GM18502 (cell line): ENCODE measurements around the gene ARMC9.
"Not testable (repeated sequence)": the region's sequence is repeated elsewhere in the genome, so short reads cannot be mapped to it uniquely, and the experiment has no call there.

Source experiments
- ATAC-seq: cut with Tn5 transposase; IDR thresholded peaks from one replicate; pipeline ENCODE4 v1.9.1; 2021; ENCODE audit warnings: mild to moderate bottlenecking; ENCODE audit not compliant: unreplicated experiment, poor library complexity

Gene ARMC9

GRCh38 chr2:231278868-231279267 is 80.4 kb downstream of the ARMC9 start:
- no peak for ATAC-seq

DNA sequence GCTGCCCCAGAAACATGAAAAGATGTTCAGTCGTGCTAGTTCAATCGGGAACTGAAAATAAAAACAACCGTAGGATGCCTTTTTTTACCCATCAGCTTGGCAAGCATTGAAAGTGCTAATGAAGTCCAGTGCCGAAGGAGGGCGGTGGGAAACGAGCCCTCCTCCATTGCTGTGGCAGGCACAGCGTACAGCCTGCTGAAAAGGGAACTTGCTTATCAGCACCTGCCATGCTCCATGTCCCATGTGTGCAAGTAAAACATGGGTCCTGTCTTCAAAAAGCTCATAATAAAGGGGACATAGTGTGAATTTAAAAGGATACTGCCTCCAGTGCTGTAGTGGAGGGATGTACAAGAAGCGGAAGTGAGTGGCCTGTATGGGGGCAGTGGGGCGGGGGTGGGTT is 82.4 kb downstream of the ARMC9 start:
- no peak for ATAC-seq

GRCh38 chr2:231284296-231284695 is 85.9 kb downstream of the ARMC9 start:
- ATAC-seq = no peak

DNA sequence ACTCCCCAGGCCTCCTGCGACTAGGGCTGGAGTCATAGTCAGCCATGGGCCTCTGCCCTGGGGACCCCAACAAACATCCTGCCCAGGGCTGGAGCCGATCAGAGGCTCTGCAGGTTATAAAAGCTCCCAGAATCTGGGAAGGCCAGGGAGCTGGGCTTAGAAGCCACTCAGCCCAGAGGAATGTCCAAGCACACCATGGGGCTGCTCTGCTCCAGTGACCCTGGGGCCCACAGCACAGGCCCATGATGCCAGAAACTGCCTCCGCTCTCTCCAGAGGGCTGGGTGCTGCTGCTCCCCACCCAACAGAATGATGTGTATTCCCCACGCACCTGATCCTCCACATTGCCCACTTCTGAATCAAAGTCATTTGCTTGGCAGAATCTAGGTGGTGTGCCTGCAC is 88.5 kb downstream of the ARMC9 start:
- ATAC-seq = no peak

DNA sequence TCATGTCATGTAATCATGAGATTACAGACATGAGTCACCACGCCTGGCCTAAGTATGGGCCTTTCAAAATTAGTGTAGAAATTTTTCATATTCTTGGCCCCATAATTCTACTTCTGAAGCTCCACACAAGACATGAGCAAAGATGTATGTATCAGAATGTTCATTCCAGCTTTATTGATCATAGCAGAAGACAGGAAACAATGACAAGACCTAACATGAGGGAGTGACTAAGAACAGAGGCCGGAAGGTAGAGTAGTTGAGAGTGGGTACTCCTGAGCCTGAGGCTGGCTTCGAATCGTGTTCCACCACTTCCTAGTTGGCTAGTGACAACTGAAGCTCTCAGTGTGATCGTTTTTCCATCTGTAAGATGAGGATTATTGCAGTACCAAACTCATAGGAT is 89.3 kb downstream of the ARMC9 start:
- ATAC-seq = no peak

DNA sequence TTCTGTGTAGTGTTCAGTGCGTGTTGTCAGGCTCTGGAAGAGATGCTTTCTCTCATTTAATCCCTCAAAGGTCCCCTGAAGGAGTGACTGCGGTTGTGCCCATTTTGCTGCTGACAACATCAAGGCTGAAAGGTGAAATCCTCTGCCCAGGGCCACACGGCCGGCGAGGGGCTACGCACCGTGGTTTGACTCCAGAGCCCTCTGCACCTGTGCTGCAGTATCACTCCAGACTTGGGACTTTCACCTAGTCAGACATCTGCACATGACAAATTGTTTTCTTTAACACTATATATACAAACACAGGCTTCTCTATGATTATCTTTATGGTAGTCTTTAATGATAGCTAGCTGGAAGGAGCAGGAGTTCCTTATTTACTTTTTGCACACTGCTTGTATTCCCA is 90.2 kb downstream of the ARMC9 start:
- no peak for ATAC-seq

- ATAC-seq = no peak
Observed at GRCh38 chr2:231290321-231291015, 92.0 kb downstream of the ARMC9 start.

DNA sequence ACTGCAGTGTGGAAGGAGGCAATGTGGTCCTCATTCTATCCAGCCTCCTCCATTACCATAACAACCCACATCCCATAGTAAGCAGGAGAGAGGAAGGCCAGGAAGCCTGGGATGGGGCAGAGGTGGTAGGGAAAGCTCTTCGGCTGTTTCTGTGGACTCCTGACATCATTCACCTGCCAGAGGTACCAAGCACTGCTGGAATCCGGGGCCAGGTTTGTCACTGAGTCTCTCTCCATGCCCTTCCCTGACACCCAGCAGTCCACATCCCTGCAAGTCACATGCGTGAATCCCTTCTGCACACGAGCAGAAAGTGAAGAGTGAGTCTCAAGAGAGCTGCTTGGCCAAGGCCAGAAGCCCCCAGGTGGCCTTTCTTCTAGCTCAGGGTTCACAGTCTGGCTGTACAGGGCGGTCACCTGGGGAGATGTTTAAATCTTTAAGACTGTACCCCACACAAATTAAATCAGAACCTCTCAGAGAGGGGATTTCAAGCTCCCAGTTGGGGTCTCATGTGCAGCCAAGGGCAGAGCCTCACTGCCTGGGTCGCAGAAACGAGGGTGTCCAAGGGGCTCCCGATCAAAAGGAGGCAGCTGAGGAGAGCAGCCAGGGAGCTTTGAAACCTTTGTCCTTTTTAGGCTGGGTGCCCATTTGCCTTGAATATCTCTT is 94.2 kb downstream of the ARMC9 start:
- ATAC-seq = no peak

DNA sequence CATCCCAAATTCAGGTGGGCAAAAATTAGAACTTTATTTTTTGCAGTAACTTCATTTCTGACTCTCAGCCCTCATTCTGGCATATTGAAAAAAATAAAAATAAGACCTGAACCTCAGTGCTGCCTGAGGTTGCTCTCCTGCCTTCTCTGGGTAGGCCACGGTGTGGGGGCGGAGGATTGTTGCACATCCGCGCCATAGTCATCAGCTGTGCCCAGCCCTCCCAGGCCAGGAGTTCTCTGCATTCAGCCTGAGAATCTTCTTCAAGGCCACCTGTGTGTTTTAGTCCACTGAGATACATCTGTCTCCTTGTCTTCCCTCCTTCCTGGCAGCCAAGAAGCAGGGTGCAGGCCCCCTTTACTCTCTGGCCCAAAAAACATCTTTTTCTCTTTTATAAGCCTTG is 94.7 kb downstream of the ARMC9 start:
- no peak for ATAC-seq

DNA sequence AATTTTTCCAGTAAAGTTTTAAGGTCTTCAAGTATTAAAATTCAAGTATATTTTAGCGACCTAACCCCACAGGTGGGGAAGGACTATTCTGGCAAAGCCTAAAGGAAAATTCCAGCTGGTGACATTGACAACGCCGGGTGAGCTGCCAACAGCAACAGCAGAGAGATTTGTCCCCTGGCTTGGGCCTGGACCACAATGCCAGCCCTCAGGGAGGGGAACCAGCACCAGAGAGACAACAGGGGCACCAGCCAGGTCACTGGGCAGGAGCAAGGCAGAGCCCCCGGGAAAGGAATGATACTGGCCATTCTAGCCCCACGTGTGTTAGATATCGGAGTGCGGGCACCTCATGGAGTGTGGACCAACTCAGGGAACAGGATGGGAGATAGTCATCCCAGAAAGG is 95.7 kb downstream of the ARMC9 start:
- ATAC-seq = no peak

DNA sequence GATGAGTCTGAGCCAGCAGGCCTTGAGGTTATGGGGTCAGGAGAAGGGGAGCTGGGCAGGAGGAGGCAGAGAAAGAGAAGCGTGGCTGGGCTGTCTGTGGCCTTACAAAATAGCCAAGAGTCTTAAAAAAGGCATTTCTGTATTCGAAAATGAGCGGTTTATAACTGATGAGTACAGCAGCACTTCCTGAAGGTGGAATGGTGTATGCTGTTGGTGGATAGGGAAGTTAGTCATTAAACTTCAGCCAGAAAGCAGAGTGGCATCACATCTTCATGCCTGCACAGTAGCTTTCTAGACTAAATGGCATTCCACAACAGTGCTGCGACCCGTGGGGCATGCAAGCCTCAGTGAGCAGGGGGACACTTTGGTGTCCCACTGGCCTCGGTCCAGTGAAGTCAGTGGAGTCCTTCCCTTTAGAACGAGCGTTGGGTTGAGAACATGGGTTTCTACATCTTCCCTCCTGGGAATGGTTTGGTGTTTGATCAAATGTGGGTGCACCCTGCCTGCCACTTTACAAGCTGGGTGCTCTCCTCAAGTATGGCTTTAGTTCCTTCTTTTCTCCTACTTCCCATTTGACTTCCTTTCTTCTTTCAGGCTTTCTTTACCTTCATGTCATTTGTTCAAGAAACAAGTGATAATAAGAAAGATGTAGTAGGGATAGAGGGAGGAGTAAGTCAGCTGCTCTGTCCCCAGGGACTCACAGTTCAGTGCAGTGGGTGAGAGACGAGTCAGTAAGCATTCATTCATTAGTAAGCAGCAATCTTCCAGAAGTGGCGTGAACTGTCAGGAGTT is 96.3 kb downstream of the ARMC9 start:
- ATAC-seq = no peak

GRCh38 chr2:231295363-231295655 is 96.9 kb downstream of the ARMC9 start:
- no peak for ATAC-seq

GRCh38 chr2:231296401-231296974 is 98.1 kb downstream of the ARMC9 start:
- ATAC-seq = no peak

- ATAC-seq = no peak
Observed at GRCh38 chr2:231297108-231297908, 98.9 kb downstream of the ARMC9 start.

DNA sequence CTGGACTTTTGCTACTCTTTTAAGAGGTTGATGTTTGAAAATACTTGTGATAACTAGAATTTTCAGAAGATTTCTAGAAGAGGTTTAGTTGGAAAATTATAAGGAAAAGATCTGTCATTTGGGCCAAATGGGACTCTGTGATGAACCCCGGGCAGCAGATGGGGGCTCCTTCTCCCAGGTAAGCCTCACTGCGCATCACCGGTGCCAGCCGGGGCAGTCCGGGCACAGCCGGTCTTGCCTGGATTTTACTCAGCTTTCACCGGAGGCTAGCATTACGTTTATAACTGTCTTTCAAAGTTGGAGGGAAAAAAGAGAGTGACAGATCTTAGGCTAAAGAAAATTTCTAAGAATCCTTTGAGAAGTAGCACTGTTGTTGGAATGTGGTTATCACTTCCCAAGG is 99.7 kb downstream of the ARMC9 start:
- ATAC-seq = no peak

GRCh38 chr2:231299267-231299666 is 100.8 kb downstream of the ARMC9 start:
- no peak for ATAC-seq

DNA sequence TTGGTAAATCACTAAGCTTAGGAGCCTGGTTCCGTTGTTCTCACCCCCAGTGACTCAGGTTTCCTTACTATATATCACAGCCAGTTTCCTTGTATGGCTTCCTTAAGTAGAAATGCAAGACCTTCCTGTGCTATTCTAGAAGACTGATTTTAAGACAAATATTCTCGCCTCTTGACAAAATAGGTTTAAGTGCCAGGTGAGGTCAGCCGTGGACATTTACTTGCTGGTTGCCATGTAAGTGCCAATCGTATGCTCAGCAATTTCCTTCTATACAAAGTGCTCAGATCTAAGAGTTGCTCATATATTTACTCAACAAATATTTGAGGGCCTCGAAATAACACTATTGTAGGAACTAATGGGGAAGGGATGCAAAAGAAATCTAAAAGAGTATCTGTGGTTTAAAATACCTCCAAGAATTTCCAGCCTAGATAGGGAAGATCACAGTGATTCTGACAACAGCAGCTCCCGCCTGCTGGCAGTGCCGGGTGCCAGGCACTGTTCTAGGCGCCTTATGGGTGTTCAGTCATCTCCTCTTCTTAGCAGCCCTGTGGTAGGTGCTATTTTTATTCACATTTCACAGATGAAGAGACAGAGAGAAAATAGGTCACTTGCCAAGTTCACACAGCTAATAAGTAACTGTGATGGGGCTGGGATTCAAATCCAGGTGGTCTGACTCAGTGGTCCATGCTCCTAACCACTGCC is 101.7 kb downstream of the ARMC9 start:
- ATAC-seq = no peak

DNA sequence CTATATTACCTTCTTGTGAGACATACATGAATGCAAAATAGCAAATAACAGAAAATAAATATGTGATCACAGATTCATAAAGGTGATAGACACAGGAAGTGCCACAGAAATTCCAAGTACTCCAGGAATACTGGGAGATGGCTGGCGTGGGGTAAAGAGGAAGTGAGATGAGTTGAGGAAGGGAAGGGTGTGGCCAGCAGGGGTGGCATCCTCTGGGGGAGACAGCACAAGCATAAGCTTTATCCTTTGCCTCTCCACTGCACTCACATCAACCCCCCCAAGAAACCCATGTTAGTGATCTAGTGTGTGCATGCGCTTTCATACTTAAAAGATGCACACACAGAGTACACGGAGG is 102.3 kb downstream of the ARMC9 start:
- ATAC-seq = no peak

- not testable (repeated sequence) for ATAC-seq
Observed at GRCh38 chr2:231304259-231304658, 105.8 kb downstream of the ARMC9 start.

DNA sequence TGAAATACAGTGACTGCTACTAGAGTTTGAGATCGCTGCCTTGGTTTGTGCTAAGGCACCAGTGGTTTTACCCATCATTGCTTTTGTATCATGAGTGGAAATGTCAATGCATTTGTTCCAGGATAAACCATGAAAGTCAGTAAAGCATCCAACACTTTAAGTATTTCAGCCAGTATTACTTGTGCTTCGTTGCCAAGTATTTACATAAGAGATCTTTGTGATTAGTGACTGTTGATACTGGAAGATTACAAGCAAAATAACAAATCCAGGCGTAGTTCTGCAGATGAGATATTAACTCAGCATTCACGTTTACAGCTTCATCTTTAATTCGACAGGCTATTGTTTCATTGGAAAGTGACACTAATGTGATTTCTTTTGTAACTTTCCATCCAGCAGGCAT is 106.8 kb downstream of the ARMC9 start:
- no peak for ATAC-seq
